Rectal smooth muscle tissue (tissue), 1 donor: Measurements from ENCODE around the gene ABLIM3.
"Not testable (repeated sequence)": the region's sequence is repeated elsewhere in the genome, so short reads cannot be mapped to it uniquely, and the experiment has no call there.

Source experiments
- H3K27ac ChIP-seq: one replicate; pipeline ENCODE4 v1.7.0; 2013; ENCODE audit warnings: low read depth, low read length, inconsistent platforms
- H3K27me3 ChIP-seq: one replicate; pipeline ENCODE4 v1.7.0; 2013; ENCODE audit warnings: low read length; ENCODE audit not compliant: control insufficient read depth, insufficient read depth
- H3K36me3 ChIP-seq: one replicate; pipeline ENCODE4 v1.7.0; 2013; ENCODE audit warnings: low read length; ENCODE audit not compliant: control insufficient read depth, insufficient read depth
- H3K4me1 ChIP-seq: one replicate; pipeline ENCODE4 v1.7.0; 2013; ENCODE audit warnings: low read length; ENCODE audit not compliant: control insufficient read depth, insufficient read depth
- H3K4me3 ChIP-seq: one replicate; pipeline ENCODE4 v1.7.0; 2013; ENCODE audit warnings: low read length
- H3K9ac ChIP-seq: one replicate; pipeline ENCODE4 v1.7.0; 2013; ENCODE audit warnings: low read length

The ABLIM3 gene

DNA sequence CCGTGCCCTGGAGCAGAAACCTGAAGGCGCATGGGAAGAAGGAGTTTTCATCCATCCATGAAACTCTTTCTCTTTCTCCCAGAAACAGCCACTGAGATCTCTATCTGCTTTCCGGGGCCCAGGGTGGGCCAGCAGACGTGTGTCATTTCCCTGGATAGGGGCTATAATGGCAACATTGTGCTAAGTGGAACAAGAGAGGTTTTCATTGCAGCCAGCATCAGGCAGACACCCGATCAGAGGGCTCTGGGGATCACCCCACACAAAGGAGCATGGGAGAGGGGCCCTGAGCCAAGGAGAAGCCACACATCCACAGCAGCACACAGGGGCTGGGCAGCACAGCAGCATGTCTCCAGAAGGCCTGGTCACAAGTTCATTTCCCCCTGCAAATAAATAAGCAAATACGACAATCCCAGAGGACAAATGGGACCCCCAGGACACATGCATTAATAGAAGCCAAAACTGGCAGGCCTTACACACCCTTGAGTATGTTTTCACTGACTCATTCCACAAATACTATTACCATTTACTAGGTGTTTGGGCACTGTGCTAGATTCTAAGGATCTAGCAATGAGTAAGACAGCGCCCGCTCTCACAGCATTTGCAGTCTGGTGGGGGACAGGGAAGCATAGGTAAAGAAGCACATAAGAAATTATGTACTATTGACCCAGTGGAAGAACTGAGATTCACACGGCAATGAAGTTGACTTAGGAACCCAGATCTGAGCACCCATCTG is 126.1 kb downstream of the ABLIM3 start:
- no peak overlapping the region for H3K27ac ChIP-seq
- H3K9ac ChIP-seq = no peak overlapping the region

GRCh38 chr5:149268928-149269557 is 127.8 kb downstream of the ABLIM3 start:
- Histone ChIP-seq H3K36me3 (no peaks in the 10 kb centered on the region), H3K9ac (no peak overlapping the region), H3K4me1 (no peaks in the 10 kb centered on the region), H3K4me3 (no peak overlapping the region), H3K27ac (no peak overlapping the region), H3K27me3 (no peaks in the 10 kb centered on the region)

More for the DNA sequence above, 126.1 kb downstream of the ABLIM3 start:
- Histone ChIP-seq H3K27me3 (no peaks in the 10 kb centered on the region), H3K36me3 (no peaks in the 10 kb centered on the region), H3K4me1 (no peaks in the 10 kb centered on the region), H3K4me3 (no peak overlapping the region)

DNA sequence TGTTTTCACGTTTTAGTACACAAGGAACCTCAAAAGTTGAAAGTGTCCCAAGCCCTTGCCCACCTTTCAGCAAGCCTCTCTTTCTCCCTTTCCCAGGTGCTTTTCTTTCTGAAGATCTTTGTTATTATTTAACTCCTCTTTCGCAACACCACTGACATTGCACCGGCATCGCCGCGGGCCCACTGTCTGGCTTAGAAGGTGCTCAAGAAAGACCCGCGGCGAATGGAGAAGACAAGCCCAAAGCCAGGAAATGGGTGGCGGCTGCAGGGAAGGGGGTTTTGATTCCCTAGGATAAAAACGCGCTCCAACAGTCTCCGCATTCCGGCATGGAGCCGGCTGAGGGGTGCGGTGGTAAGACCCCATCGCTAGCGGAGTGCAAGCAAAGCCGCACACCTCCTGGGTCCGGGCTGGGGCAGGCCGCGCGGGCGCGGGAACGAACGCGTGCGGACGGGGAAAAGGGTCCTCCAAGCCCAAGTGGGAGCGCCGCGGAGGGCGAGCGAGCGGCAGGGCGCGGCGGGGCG is 130.0 kb downstream of the ABLIM3 start:
- Histone ChIP-seq H3K36me3 (no peaks in the 10 kb centered on the region), H3K4me3 (peak overlapping the region; percentile 68), H3K9ac (no peak overlapping the region), H3K27ac (no peak overlapping the region), H3K4me1 (no peaks in the 10 kb centered on the region), H3K27me3 (no peaks in the 10 kb centered on the region)

- Histone ChIP-seq H3K4me3 (peak within 1 kb of the TSS; percentile 75), H3K27ac (no peak within 1 kb of the TSS), H3K4me1 (no peaks in the 10 kb centered on the region), H3K27me3 (no peaks in the 10 kb centered on the region), H3K9ac (no peak within 1 kb of the TSS), H3K36me3 (no peaks in the 10 kb centered on the region)
Observed at GRCh38 chr5:149271716-149272563, 130.6 kb downstream of the ABLIM3 start, which contains the start of gene AFAP1L1. Gene AFAP1L1, plus strand, starts transcription at chr5:149271859. Its CDS starts 110 bp downstream, at chr5:149271969.

GRCh38 chr5:149272781-149273180 is 131.5 kb downstream of the ABLIM3 start:
- H3K27ac ChIP-seq, H3K4me1 ChIP-seq, H3K27me3 ChIP-seq, H3K9ac ChIP-seq, H3K4me3 ChIP-seq, H3K36me3 ChIP-seq: not testable (repeated sequence)

DNA sequence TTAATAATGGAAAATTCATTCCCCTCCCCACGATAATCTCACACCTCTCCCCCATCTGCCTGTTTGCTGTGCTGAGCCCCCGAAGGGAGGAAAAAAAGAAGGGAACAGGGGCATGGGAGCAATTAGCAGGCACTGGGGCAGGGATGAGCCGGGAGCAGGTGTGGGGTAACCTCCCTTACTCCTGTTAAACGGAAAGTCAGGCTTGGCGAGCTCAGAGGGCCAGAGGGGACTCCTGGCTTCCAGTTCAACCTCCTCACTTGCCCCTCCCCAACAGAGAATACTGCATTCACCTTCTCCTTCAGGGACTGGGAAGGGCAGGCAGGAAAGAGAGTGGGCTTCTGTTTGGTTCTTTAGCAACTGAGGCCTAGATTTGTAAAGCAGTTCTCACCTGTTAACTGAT is 131.9 kb downstream of the ABLIM3 start:
- H3K27ac ChIP-seq = no peak overlapping the region
- H3K4me3 ChIP-seq = no peak overlapping the region
- H3K36me3 ChIP-seq = no peaks in the 10 kb centered on the region
- no peak overlapping the region for H3K9ac ChIP-seq
- no peaks in the 10 kb centered on the region for H3K27me3 ChIP-seq
- H3K4me1 ChIP-seq = no peaks in the 10 kb centered on the region

GRCh38 chr5:149273950-149274349 is 132.7 kb downstream of the ABLIM3 start:
- Histone ChIP-seq H3K27me3 (no peaks in the 10 kb centered on the region), H3K9ac (no peak overlapping the region), H3K4me1 (no peaks in the 10 kb centered on the region), H3K4me3 (no peak overlapping the region), H3K36me3 (no peaks in the 10 kb centered on the region), H3K27ac (no peak overlapping the region)

GRCh38 chr5:149274939-149275338 is 133.6 kb downstream of the ABLIM3 start:
- Histone ChIP-seq H3K27ac (no peak overlapping the region), H3K9ac (no peak overlapping the region), H3K4me1 (no peaks in the 10 kb centered on the region), H3K4me3 (no peak overlapping the region), H3K27me3 (no peaks in the 10 kb centered on the region), H3K36me3 (no peaks in the 10 kb centered on the region)

DNA sequence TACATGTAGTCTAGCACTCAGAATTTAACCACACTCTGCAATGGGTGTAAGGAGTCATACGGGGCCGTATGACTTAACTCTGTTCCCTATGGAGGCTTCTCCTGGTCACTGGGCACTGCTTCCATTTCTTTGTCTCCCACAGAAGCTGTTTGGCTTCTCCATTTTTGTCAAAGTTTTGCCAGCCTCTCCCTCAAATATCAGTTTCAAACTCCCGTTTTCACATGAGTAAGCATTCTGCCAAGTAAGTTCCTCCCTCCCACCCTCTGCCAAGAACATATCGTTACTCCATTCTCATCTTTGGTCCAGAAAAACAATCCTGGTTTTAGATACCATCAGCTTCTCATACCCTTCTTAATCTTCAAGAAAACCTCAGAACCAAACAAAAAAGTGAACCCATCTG is 136.5 kb downstream of the ABLIM3 start:
- Histone ChIP-seq H3K9ac (no peak overlapping the region), H3K4me3 (no peak overlapping the region), H3K36me3 (no peaks in the 10 kb centered on the region), H3K4me1 (no peaks in the 10 kb centered on the region), H3K27me3 (no peaks in the 10 kb centered on the region), H3K27ac (no peak overlapping the region)

- Histone ChIP-seq H3K4me1 (no peaks in the 10 kb centered on the region), H3K27ac (no peak overlapping the region)
Observed at GRCh38 chr5:149278451-149279210, 137.3 kb downstream of the ABLIM3 start.

GRCh38 chr5:149279661-149280060 is 138.4 kb downstream of the ABLIM3 start:
- no peak overlapping the region for H3K27ac ChIP-seq
- H3K4me1 ChIP-seq = no peaks in the 10 kb centered on the region
- no peak overlapping the region for H3K4me3 ChIP-seq
- no peaks in the 10 kb centered on the region for H3K36me3 ChIP-seq
- no peak overlapping the region for H3K9ac ChIP-seq
- no peaks in the 10 kb centered on the region for H3K27me3 ChIP-seq

More at GRCh38 chr5:149278451-149279210, 137.3 kb downstream of the ABLIM3 start:
- no peaks in the 10 kb centered on the region for H3K27me3 ChIP-seq
- H3K36me3 ChIP-seq = no peaks in the 10 kb centered on the region
- H3K4me3 ChIP-seq = no peak overlapping the region
- no peak overlapping the region for H3K9ac ChIP-seq

DNA sequence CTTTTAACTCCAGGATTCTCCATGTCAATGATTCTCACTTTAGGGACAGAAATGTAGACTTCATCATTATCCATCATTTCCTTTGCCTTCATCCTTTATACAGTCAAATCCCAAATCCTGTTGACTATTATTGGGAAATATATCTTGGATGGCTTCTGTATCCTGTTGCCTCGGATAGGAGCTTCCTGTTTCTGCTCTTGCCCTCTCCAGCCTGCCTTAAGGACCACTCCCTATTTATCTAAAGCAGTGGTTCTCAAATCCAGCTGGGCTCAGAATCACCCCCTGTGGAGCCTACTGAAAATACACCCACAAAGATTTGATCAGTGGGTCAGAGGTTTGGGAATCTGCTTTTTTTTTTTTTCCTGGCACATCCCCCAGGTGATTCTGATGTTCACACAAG is 138.8 kb downstream of the ABLIM3 start:
- H3K27ac ChIP-seq = no peak overlapping the region
- H3K4me1 ChIP-seq = no peaks in the 10 kb centered on the region
- no peak overlapping the region for H3K9ac ChIP-seq

More for the DNA sequence above, 138.8 kb downstream of the ABLIM3 start:
- Histone ChIP-seq H3K4me3 (no peak overlapping the region), H3K27me3 (no peaks in the 10 kb centered on the region), H3K36me3 (no peaks in the 10 kb centered on the region)
